HG03521 (cell line): ENCODE results near the gene SDHB.

Source experiments
- ATAC-seq: cut with Tn5 transposase; IDR thresholded peaks from one replicate; pipeline ENCODE4 v1.9.1; 2021; ENCODE audit warnings: mild to moderate bottlenecking, moderate library complexity; ENCODE audit not compliant: unreplicated experiment

SDHB gene

GRCh38 chr1:17013491-17014320, 40.1 kb downstream of the SDHB start:
- ATAC-seq: no peak

GRCh38 chr1:17012775-17013490, 40.9 kb downstream of the SDHB start:
- ATAC-seq: no peak

GRCh38 chr1:17011439-17012307, 42.2 kb downstream of the SDHB start, which contains the start of gene ATP13A2:
ATP13A2 (minus strand) TSS chr1:17011928; CDS start chr1:17011738, 190 bp downstream.
- ATAC-seq: peak; percentile 93

- no peak for ATAC-seq
These were observed 42.8 kb downstream of the SDHB start for GRCh38 chr1:17011092-17011438.

- no peak for ATAC-seq
These were observed 44.1 kb downstream of the SDHB start for GRCh38 chr1:17009706-17010105.

GRCh38 chr1:17008208-17008855, 45.5 kb downstream of the SDHB start:
- ATAC-seq: no peak

GRCh38 chr1:17007121-17007520, 46.7 kb downstream of the SDHB start:
- ATAC-seq: no peak

- no peak for ATAC-seq
These were observed 48.5 kb downstream of the SDHB start for GRCh38 chr1:17005365-17005740.

GRCh38 chr1:17004466-17005364, 49.1 kb downstream of the SDHB start:
- ATAC-seq: no peak

- ATAC-seq: no peak
These were observed 51.3 kb downstream of the SDHB start for GRCh38 chr1:17002524-17002902.

GRCh38 chr1:17001760-17002523, 51.9 kb downstream of the SDHB start:
- no peak for ATAC-seq

GRCh38 chr1:16999863-17000262, 54.0 kb downstream of the SDHB start:
- no peak for ATAC-seq

- no peak for ATAC-seq
These were observed 55.2 kb downstream of the SDHB start for GRCh38 chr1:16998589-16998988.

GRCh38 chr1:16996845-16997244, 57.0 kb downstream of the SDHB start:
- no peak for ATAC-seq

- ATAC-seq: no peak
These were observed 60.3 kb downstream of the SDHB start for GRCh38 chr1:16993521-16994038.

GRCh38 chr1:16992675-16993074, 61.2 kb downstream of the SDHB start:
- ATAC-seq: no peak

GRCh38 chr1:16992102-16992501, 61.7 kb downstream of the SDHB start:
- ATAC-seq: no peak

GRCh38 chr1:16991571-16991970, 62.3 kb downstream of the SDHB start:
- no peak for ATAC-seq
